ENCODE results near the gene THADA. TPM values are rescaled to one million over a fixed set of nuclear protein-coding genes. Genes with fewer than 3 reads are reported as not detected.

The THADA gene
- total and polyA plus RNA-seq, 2 donors = 11.8 to 20.6 TPM

- Histone ChIP-seq H3K9me3 (ENCODE audit: control insufficient read depth in 2 of 2, insufficient read depth in 1 of 2, low read length in 1 of 2) (no peaks in the 10 kb centered on the region), H3K4me3 (ENCODE audit: low read length in 2 of 2) (no peak overlapping the region), H3K4me1 (ENCODE audit: control insufficient read depth in 2 of 2, insufficient read depth in 2 of 2, low read length in 2 of 2) (peaks cover 0 to 16% of the 10 kb centered on the region in 2 donors), H3K36me3 (ENCODE audit: control insufficient read depth in 2 of 2, insufficient read depth in 2 of 2, low read length in 1 of 2) (no peaks in the 10 kb centered on the region), H3K27ac (ENCODE audit: low read depth in 1 of 2, low read length in 1 of 2) (peak overlapping the region in 1 of 2 donors; percentile 74), H3K27me3 (ENCODE audit: control insufficient read depth in 2 of 2, insufficient read depth in 1 of 2, low read length in 1 of 2) (no peaks in the 10 kb centered on the region)
- WGBS = 90% methylated on average over 3 of the region's 3 CpGs
- no peak for DNase-seq (ENCODE audit: low read depth in 6 of 9, low spot score in 9 of 9)
Measured at GRCh38 chr2:43349904-43350303, 245.9 kb downstream of the THADA start.

- Histone ChIP-seq H3K27ac (ENCODE audit: low read depth in 1 of 2, low read length in 1 of 2) (peak overlapping the region in 1 of 2 donors; percentile 50), H3K4me1 (ENCODE audit: control insufficient read depth in 2 of 2, insufficient read depth in 2 of 2, low read length in 2 of 2) (peaks cover 0 to 16% of the 10 kb centered on the region in 2 donors), H3K9me3 (ENCODE audit: control insufficient read depth in 2 of 2, insufficient read depth in 1 of 2, low read length in 1 of 2) (no peaks in the 10 kb centered on the region), H3K36me3 (ENCODE audit: control insufficient read depth in 2 of 2, insufficient read depth in 2 of 2, low read length in 1 of 2) (no peaks in the 10 kb centered on the region), H3K27me3 (ENCODE audit: control insufficient read depth in 2 of 2, insufficient read depth in 1 of 2, low read length in 1 of 2) (no peaks in the 10 kb centered on the region), H3K4me3 (ENCODE audit: low read length in 2 of 2) (no peak overlapping the region)
- no peak for DNase-seq (ENCODE audit: low read depth in 6 of 9, low spot score in 9 of 9)
- 68% methylated on average over 1 of the region's 1 CpG for WGBS
Measured at GRCh38 chr2:43348908-43349661, 246.8 kb downstream of the THADA start.

GRCh38 chr2:43347746-43348145, 248.1 kb downstream of the THADA start:
- Histone ChIP-seq H3K4me3 (ENCODE audit: low read length in 2 of 2) (no peak overlapping the region), H3K27me3 (ENCODE audit: control insufficient read depth in 2 of 2, insufficient read depth in 1 of 2, low read length in 1 of 2) (no peaks in the 10 kb centered on the region), H3K27ac (ENCODE audit: low read depth in 1 of 2, low read length in 1 of 2) (no peak overlapping the region), H3K9me3 (ENCODE audit: control insufficient read depth in 2 of 2, insufficient read depth in 1 of 2, low read length in 1 of 2) (no peaks in the 10 kb centered on the region), H3K4me1 (ENCODE audit: control insufficient read depth in 2 of 2, insufficient read depth in 2 of 2, low read length in 2 of 2) (peaks cover 0 to 20% of the 10 kb centered on the region in 2 donors), H3K36me3 (ENCODE audit: control insufficient read depth in 2 of 2, insufficient read depth in 2 of 2, low read length in 1 of 2) (peaks cover 0 to 5% of the 10 kb centered on the region in 2 donors)
- no peak for DNase-seq (ENCODE audit: low read depth in 6 of 9, low spot score in 9 of 9)
- 98% methylated on average over 4 of the region's 4 CpGs for WGBS

GRCh38 chr2:43346602-43347567, 249.0 kb downstream of the THADA start:
- Histone ChIP-seq H3K9me3 (ENCODE audit: control insufficient read depth in 2 of 2, insufficient read depth in 1 of 2, low read length in 1 of 2) (no peaks in the 10 kb centered on the region), H3K4me1 (ENCODE audit: control insufficient read depth in 2 of 2, insufficient read depth in 2 of 2, low read length in 2 of 2) (peaks cover 0 to 20% of the 10 kb centered on the region in 2 donors), H3K4me3 (ENCODE audit: low read length in 2 of 2) (no peak overlapping the region), H3K27ac (ENCODE audit: low read depth in 1 of 2, low read length in 1 of 2) (no peak overlapping the region), H3K36me3 (ENCODE audit: control insufficient read depth in 2 of 2, insufficient read depth in 2 of 2, low read length in 1 of 2) (peaks cover 0 to 5% of the 10 kb centered on the region in 2 donors), H3K27me3 (ENCODE audit: control insufficient read depth in 2 of 2, insufficient read depth in 1 of 2, low read length in 1 of 2) (no peaks in the 10 kb centered on the region)
- no peak for DNase-seq (ENCODE audit: low read depth in 6 of 9, low spot score in 9 of 9)
- 98% methylated on average over 13 of the region's 13 CpGs for WGBS

GRCh38 chr2:43345872-43346271, 250.0 kb downstream of the THADA start:
- H3K4me3 ChIP-seq (ENCODE audit: low read length in 2 of 2) = no peak overlapping the region
- peaks cover 0 to 7% of the 10 kb centered on the region in 2 donors for H3K36me3 ChIP-seq (ENCODE audit: control insufficient read depth in 2 of 2, insufficient read depth in 2 of 2, low read length in 1 of 2)
- DNase-seq (ENCODE audit: low read depth in 6 of 9, low spot score in 9 of 9) = no peak
- H3K9me3 ChIP-seq (ENCODE audit: control insufficient read depth in 2 of 2, insufficient read depth in 1 of 2, low read length in 1 of 2) = no peaks in the 10 kb centered on the region
- no peak overlapping the region for H3K27ac ChIP-seq (ENCODE audit: low read depth in 1 of 2, low read length in 1 of 2)
- H3K27me3 ChIP-seq (ENCODE audit: control insufficient read depth in 2 of 2, insufficient read depth in 1 of 2, low read length in 1 of 2) = no peaks in the 10 kb centered on the region
- peaks cover 0 to 20% of the 10 kb centered on the region in 2 donors for H3K4me1 ChIP-seq (ENCODE audit: control insufficient read depth in 2 of 2, insufficient read depth in 2 of 2, low read length in 2 of 2)
- 98% methylated on average over 5 of the region's 5 CpGs for WGBS

- Histone ChIP-seq H3K4me1 (ENCODE audit: control insufficient read depth in 2 of 2, insufficient read depth in 2 of 2, low read length in 2 of 2) (peaks cover 0 to 18% of the 10 kb centered on the region in 2 donors), H3K27ac (ENCODE audit: low read depth in 1 of 2, low read length in 1 of 2) (no peak overlapping the region), H3K4me3 (ENCODE audit: low read length in 2 of 2) (no peak overlapping the region), H3K9me3 (ENCODE audit: control insufficient read depth in 2 of 2, insufficient read depth in 1 of 2, low read length in 1 of 2) (no peaks in the 10 kb centered on the region), H3K36me3 (ENCODE audit: control insufficient read depth in 2 of 2, insufficient read depth in 2 of 2, low read length in 1 of 2) (peaks cover 0 to 7% of the 10 kb centered on the region in 2 donors), H3K27me3 (ENCODE audit: control insufficient read depth in 2 of 2, insufficient read depth in 1 of 2, low read length in 1 of 2) (no peaks in the 10 kb centered on the region)
- no peak for DNase-seq (ENCODE audit: low read depth in 6 of 9, low spot score in 9 of 9)
- 92% methylated on average over 5 of the region's 5 CpGs for WGBS
Measured at GRCh38 chr2:43345391-43345813, 250.4 kb downstream of the THADA start.

GRCh38 chr2:43344868-43345373, 250.9 kb downstream of the THADA start:
- no peaks in the 10 kb centered on the region for H3K9me3 ChIP-seq (ENCODE audit: control insufficient read depth in 2 of 2, insufficient read depth in 1 of 2, low read length in 1 of 2)
- H3K4me3 ChIP-seq (ENCODE audit: low read length in 2 of 2) = no peak overlapping the region
- DNase-seq (ENCODE audit: low read depth in 6 of 9, low spot score in 9 of 9) = no peak
- peaks cover 0 to 7% of the 10 kb centered on the region in 2 donors for H3K36me3 ChIP-seq (ENCODE audit: control insufficient read depth in 2 of 2, insufficient read depth in 2 of 2, low read length in 1 of 2)
- no peaks in the 10 kb centered on the region for H3K27me3 ChIP-seq (ENCODE audit: control insufficient read depth in 2 of 2, insufficient read depth in 1 of 2, low read length in 1 of 2)
- WGBS = 93% methylated on average over 5 of the region's 5 CpGs
- no peak overlapping the region for H3K27ac ChIP-seq (ENCODE audit: low read depth in 1 of 2, low read length in 1 of 2)
- peaks cover 0 to 15% of the 10 kb centered on the region in 2 donors for H3K4me1 ChIP-seq (ENCODE audit: control insufficient read depth in 2 of 2, insufficient read depth in 2 of 2, low read length in 2 of 2)

GRCh38 chr2:43343573-43344304, 252.1 kb downstream of the THADA start:
- no peaks in the 10 kb centered on the region for H3K27me3 ChIP-seq (ENCODE audit: control insufficient read depth in 2 of 2, insufficient read depth in 1 of 2, low read length in 1 of 2)
- H3K4me1 ChIP-seq (ENCODE audit: control insufficient read depth in 2 of 2, insufficient read depth in 2 of 2, low read length in 2 of 2) = peaks cover 0 to 13% of the 10 kb centered on the region in 2 donors
- no peak overlapping the region for H3K4me3 ChIP-seq (ENCODE audit: low read length in 2 of 2)
- 96% methylated on average over 5 of the region's 5 CpGs for WGBS
- DNase-seq (ENCODE audit: low read depth in 6 of 9, low spot score in 9 of 9) = no peak
- peak overlapping the region in 1 of 2 donors; percentile 55 for H3K27ac ChIP-seq (ENCODE audit: low read depth in 1 of 2, low read length in 1 of 2)
- H3K36me3 ChIP-seq (ENCODE audit: control insufficient read depth in 2 of 2, insufficient read depth in 2 of 2, low read length in 1 of 2) = peaks cover 0 to 7% of the 10 kb centered on the region in 2 donors
- no peaks in the 10 kb centered on the region for H3K9me3 ChIP-seq (ENCODE audit: control insufficient read depth in 2 of 2, insufficient read depth in 1 of 2, low read length in 1 of 2)
